ENCODE measurements around the gene ZNF491. TPM values are rescaled to one million over a fixed set of nuclear protein-coding genes. Genes with fewer than 3 reads are reported as not detected.

The ZNF491 gene
- total and polyA plus RNA-seq, 2 of the 4 experiments (the other 2 are of a cell fraction): 1.5 to 3.6 TPM

DNA sequence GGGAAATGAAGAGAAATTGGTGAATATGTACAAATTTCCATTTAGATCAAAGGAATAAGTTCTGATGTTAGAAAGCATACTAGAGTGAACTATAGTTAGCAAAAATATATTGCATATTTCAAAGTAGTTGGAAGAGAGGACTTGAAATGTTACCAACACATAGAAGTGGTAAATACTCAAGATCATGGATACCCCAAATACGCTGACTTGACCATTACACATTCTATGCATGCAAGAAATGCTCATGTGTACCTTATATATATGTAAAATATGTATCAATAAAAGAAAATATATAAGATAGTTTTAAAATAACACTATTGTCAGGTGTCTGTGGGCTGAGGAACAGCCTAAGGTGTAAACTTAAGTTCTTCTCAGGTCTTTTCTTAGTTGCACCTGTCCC lies 14.6 kb upstream of the ZNF491 start:
- Histone ChIP-seq H4K5ac (ENCODE audit: low read depth, low read length) (no peak overlapping the region), H3K27me3 (ENCODE audit: control insufficient read depth, insufficient read depth, low read length) (no peaks in the 10 kb centered on the region), H4K91ac (ENCODE audit: insufficient read depth, low read depth, low read length) (no peak overlapping the region), H3K4ac (ENCODE audit: low read depth, low read length) (no peak overlapping the region), H3K56ac (ENCODE audit: extremely low read depth, insufficient read depth, low read length) (no peak overlapping the region), H3K4me1 (ENCODE audit: control insufficient read depth, insufficient read depth, low read length) (no peaks in the 10 kb centered on the region), H3K79me1 (ENCODE audit: low read depth in 1 of 2, low read length in 2 of 2) (no peaks in the 10 kb centered on the region), H3K18ac (ENCODE audit: low read depth, low read length) (no peak overlapping the region), H2AFZ (replicated peaks; ENCODE audit: low read length, poor library complexity) (no peak overlapping the region), H3K27ac (ENCODE audit: insufficient read depth, low read length) (no peak overlapping the region), H3K14ac (replicated peaks; ENCODE audit: low read depth, low read length) (no peak overlapping the region), H3K9me3 (ENCODE audit: control insufficient read depth, insufficient read depth, low read length) (peaks cover 75% of the 10 kb centered on the region), H2BK20ac (ENCODE audit: low read depth, low read length) (no peak overlapping the region), H3K36me3 (ENCODE audit: control insufficient read depth, insufficient read depth, low read length) (peaks cover 29% of the 10 kb centered on the region), H3K9me1 (ENCODE audit: insufficient read depth, low read length) (no peaks in the 10 kb centered on the region), H3K4me2 (ENCODE audit: low read depth, low read length) (no peak overlapping the region), H4K20me1 (ENCODE audit: insufficient read depth, low read length) (no peaks in the 10 kb centered on the region), H3K4me3 (ENCODE audit: insufficient read depth, low read depth, low read length) (no peak overlapping the region), H2AK9ac (replicated peaks; ENCODE audit: low read depth, low read length, poor library complexity) (no peak overlapping the region), H2BK5ac (ENCODE audit: low read depth, low read length, poor library complexity, severe bottlenecking) (no peak overlapping the region), H2BK15ac (ENCODE audit: low read depth, low read length) (no peak overlapping the region), H2BK120ac (ENCODE audit: low read depth, low read length) (no peak overlapping the region), H3K9ac (ENCODE audit: low read depth, low read length) (no peak overlapping the region), H4K8ac (ENCODE audit: low read depth in 2 of 2, low read length in 2 of 2) (no peak overlapping the region), H2AK5ac (ENCODE audit: low read depth, low read length) (no peak overlapping the region), H3K23ac (ENCODE audit: low read depth, low read length) (no peak overlapping the region)
- TF ChIP-seq MAFK (IDR thresholded peaks at IDR 0.05; ENCODE audit: low read depth, low read length) (peak; percentile 60), RCOR1 (IDR thresholded peaks at IDR 0.05; ENCODE audit: insufficient replicate concordance, low read length) (no peak), NFE2L2 (IDR thresholded peaks at IDR 0.05; ENCODE audit: low read depth, low read length) (no peak), USF2 (IDR thresholded peaks at IDR 0.05; ENCODE audit: low read depth, low read length) (no peak), RAD21 (IDR thresholded peaks at IDR 0.05; ENCODE audit: low read length) (no peak), MAZ (IDR thresholded peaks at IDR 0.05; ENCODE audit: borderline replicate concordance, low read depth, low read length) (no peak)
- TF ChIP-seq, protein P1, sequence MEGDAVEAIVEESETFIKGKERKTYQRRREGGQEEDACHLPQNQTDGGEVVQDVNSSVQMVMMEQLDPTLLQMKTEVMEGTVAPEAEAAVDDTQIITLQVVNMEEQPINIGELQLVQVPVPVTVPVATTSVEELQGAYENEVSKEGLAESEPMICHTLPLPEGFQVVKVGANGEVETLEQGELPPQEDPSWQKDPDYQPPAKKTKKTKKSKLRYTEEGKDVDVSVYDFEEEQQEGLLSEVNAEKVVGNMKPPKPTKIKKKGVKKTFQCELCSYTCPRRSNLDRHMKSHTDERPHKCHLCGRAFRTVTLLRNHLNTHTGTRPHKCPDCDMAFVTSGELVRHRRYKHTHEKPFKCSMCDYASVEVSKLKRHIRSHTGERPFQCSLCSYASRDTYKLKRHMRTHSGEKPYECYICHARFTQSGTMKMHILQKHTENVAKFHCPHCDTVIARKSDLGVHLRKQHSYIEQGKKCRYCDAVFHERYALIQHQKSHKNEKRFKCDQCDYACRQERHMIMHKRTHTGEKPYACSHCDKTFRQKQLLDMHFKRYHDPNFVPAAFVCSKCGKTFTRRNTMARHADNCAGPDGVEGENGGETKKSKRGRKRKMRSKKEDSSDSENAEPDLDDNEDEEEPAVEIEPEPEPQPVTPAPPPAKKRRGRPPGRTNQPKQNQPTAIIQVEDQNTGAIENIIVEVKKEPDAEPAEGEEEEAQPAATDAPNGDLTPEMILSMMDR (conservative IDR thresholded peaks at IDR 0.05; ENCODE audit: low read depth, low read length): no peak
- WGBS, 2 experiments (ENCODE audit: extremely low coverage in 2 of 2, insufficient read length in 1 of 2): no CpG with 5 or more reads among the region's 1 CpG
- dilution Hi-C loops (cut with HindIII; ENCODE audit: low sequenced_read_pairs, unreplicated experiment) (no loop called here), in situ Hi-C loops (cut with MboI; ENCODE audit: low sequenced_read_pairs) (no loop called here), intact Hi-C loops (cut with micrococcal nuclease) (no loop called here)
- no peak for ATAC-seq (ENCODE audit: low read depth)
- ChIA-PET POLR2A (ENCODE audit: unreplicated experiment) (no interaction called here), CTCF (no interaction called here)
- BruUV-seq (replicated peaks): no TSS peak
- no peak for DNase-seq

Data from IMR-90 (cell line).